IMR-90 (cell line): ENCODE results near the gene MTF1. TPM values are rescaled to one million over a fixed set of nuclear protein-coding genes. Genes with fewer than 3 reads are reported as not detected.

ENCODE experiments used
- ATAC-seq: fragments of 200-7000 bp; cut with Tn5 transposase; 2 replicates; pipeline ENCODE4 v1.9.1; 2020; ENCODE audit warnings: low read depth, mild to moderate bottlenecking, moderate library complexity
- BruUV-seq: library from RNA; stranded (reverse); fragments of 400-500 nt; replicated peaks from 2 replicates; lab custom pipeline; 2021; lab: Mats Ljungman, UMichigan
- CTCF ChIA-PET: fragments of 300-600 bp; formaldehyde crosslinking; extraction: SDS; loops from one replicate; lab custom pipeline; 2021; ENCODE audit warnings: antibody characterized with exemption; lab: Yijun Ruan, JAX
- POLR2A ChIA-PET: fragments of 300-600 bp; sonication (Branson Sonifier 250); formaldehyde crosslinking; loops from one replicate; lab custom pipeline; 2022; ENCODE audit warnings: antibody characterized with exemption; ENCODE audit not compliant: unreplicated experiment; lab: Charles Lee
- DNase-seq: peaks from one replicate; pipeline ENCODE4 v3.0.0; 2013
- H2AFZ ChIP-seq: replicated peaks from 2 replicates; pipeline ENCODE3; 2013; ENCODE audit warnings: low read length, mild to moderate bottlenecking; ENCODE audit not compliant: poor library complexity
- H2AK5ac ChIP-seq: 2 replicates; pipeline ENCODE4 v1.6.1; 2013; ENCODE audit warnings: low read depth, low read length, inconsistent platforms
- H2AK9ac ChIP-seq: replicated peaks from 2 replicates; pipeline ENCODE3; 2013; ENCODE audit warnings: mild to moderate bottlenecking, low read depth, low read length, moderate library complexity; ENCODE audit not compliant: poor library complexity
- H2BK120ac ChIP-seq: 2 replicates; pipeline ENCODE4 v1.6.1; 2013; ENCODE audit warnings: low read depth, low read length, inconsistent platforms
- H2BK15ac ChIP-seq: 3 replicates; pipeline ENCODE4 v1.6.1; 2013; ENCODE audit warnings: low read depth, low read length, inconsistent platforms
- H2BK20ac ChIP-seq: 2 replicates; pipeline ENCODE4 v1.6.1; 2013; ENCODE audit warnings: low read depth, mild to moderate bottlenecking, inconsistent platforms, low read length, moderate library complexity
- H2BK5ac ChIP-seq: 2 replicates; pipeline ENCODE4 v1.6.1; 2013; ENCODE audit warnings: mild to moderate bottlenecking, low read depth, low read length, inconsistent platforms; ENCODE audit not compliant: poor library complexity, severe bottlenecking
- H3K14ac ChIP-seq: replicated peaks from 2 replicates; pipeline ENCODE4 v1.6.1; 2013; ENCODE audit warnings: low read depth, low read length, inconsistent platforms
- H3K18ac ChIP-seq: 2 replicates; pipeline ENCODE4 v1.6.1; 2013; ENCODE audit warnings: low read depth, low read length, control low read depth
- H3K23ac ChIP-seq: 2 replicates; pipeline ENCODE4 v1.6.1; 2013; ENCODE audit warnings: low read depth, low read length, inconsistent platforms
- H3K27ac ChIP-seq: 2 replicates; pipeline ENCODE4 v1.5.1; 2013; ENCODE audit warnings: mild to moderate bottlenecking, control low read depth, low read length; ENCODE audit not compliant: insufficient read depth
- H3K27me3 ChIP-seq: 2 replicates; pipeline ENCODE4 v1.6.1; 2013; ENCODE audit warnings: low read length; ENCODE audit not compliant: control insufficient read depth, insufficient read depth
- H3K36me3 ChIP-seq: 2 replicates; pipeline ENCODE4 v1.6.1; 2013; ENCODE audit warnings: low read length, mixed read lengths; ENCODE audit not compliant: control insufficient read depth, insufficient read depth
- H3K4ac ChIP-seq: 2 replicates; pipeline ENCODE4 v1.6.1; 2013; ENCODE audit warnings: low read depth, low read length, inconsistent platforms
- H3K4me1 ChIP-seq: 2 replicates; pipeline ENCODE4 v1.6.1; 2013; ENCODE audit warnings: low read length, mixed read lengths; ENCODE audit not compliant: control insufficient read depth, insufficient read depth
- H3K4me2 ChIP-seq: 2 replicates; pipeline ENCODE4 v1.6.1; 2013; ENCODE audit warnings: low read depth, mild to moderate bottlenecking, control low read depth, low read length, moderate library complexity
- H3K4me3 ChIP-seq: 2 replicates; pipeline ENCODE4 v1.5.1; 2013; ENCODE audit warnings: low read depth, mild to moderate bottlenecking, control low read depth, low read length, moderate library complexity; ENCODE audit not compliant: insufficient read depth
- H3K56ac ChIP-seq: 2 replicates; pipeline ENCODE4 v1.6.1; 2013; ENCODE audit warnings: low read length, inconsistent platforms; ENCODE audit not compliant: insufficient read depth; ENCODE audit errors: extremely low read depth
- H3K79me1 ChIP-seq, 2 experiments: 2 replicates each; pipeline ENCODE4 v1.6.1; 2013; ENCODE audit warnings: low read length in 2 of 2, inconsistent platforms in 1 of 2, low read depth in 1 of 2
- H3K9ac ChIP-seq: 2 replicates; pipeline ENCODE4 v1.6.1; 2013; ENCODE audit warnings: low read depth, low read length, control low read depth
- H3K9me1 ChIP-seq: 2 replicates; pipeline ENCODE4 v1.6.1; 2013; ENCODE audit warnings: low read length, inconsistent platforms; ENCODE audit not compliant: insufficient read depth
- H3K9me3 ChIP-seq: 2 replicates; pipeline ENCODE4 v1.6.1; 2013; ENCODE audit warnings: low read length; ENCODE audit not compliant: control insufficient read depth, insufficient read depth
- H4K20me1 ChIP-seq: 2 replicates; pipeline ENCODE4 v1.6.1; 2013; ENCODE audit warnings: low read length, inconsistent platforms; ENCODE audit not compliant: insufficient read depth
- H4K5ac ChIP-seq: 2 replicates; pipeline ENCODE4 v1.6.1; 2013; ENCODE audit warnings: mild to moderate bottlenecking, low read depth, low read length, control low read depth
- H4K8ac ChIP-seq, 2 experiments: 2 replicates each; pipeline ENCODE4 v1.6.1; 2013; ENCODE audit warnings: low read depth in 2 of 2, low read length in 2 of 2, control low read depth in 1 of 2, inconsistent platforms in 1 of 2
- H4K91ac ChIP-seq: 2 replicates; pipeline ENCODE4 v1.6.1; 2013; ENCODE audit warnings: low read depth, low read length, inconsistent platforms; ENCODE audit not compliant: insufficient read depth
- CEBPB ChIP-seq: IDR thresholded peaks from 2 replicates; pipeline ENCODE4 v1.6.1; 2012; ENCODE audit warnings: low read depth, low read length, improper control_type of control experiment
- CHD1 ChIP-seq: IDR thresholded peaks from 2 replicates; pipeline ENCODE4 v1.6.1; 2012; ENCODE audit warnings: low read depth, low read length, improper control_type of control experiment
- MAFK ChIP-seq: IDR thresholded peaks from 2 replicates; pipeline ENCODE4 v1.6.1; 2012; ENCODE audit warnings: low read depth, low read length, improper control_type of control experiment
- MAZ ChIP-seq: IDR thresholded peaks from 2 replicates; pipeline ENCODE4 v1.6.1; 2012; ENCODE audit warnings: low read depth, mild to moderate bottlenecking, low read length, improper control_type of control experiment, moderate library complexity, borderline replicate concordance
- NFE2L2 ChIP-seq: fragments of 150-350 bp; IDR thresholded peaks from 2 replicates; pipeline ENCODE4 v1.6.1; 2016; ENCODE audit warnings: low read depth, mild to moderate bottlenecking, low read length
- POLR2A ChIP-seq: IDR thresholded peaks from 2 replicates; pipeline ENCODE4 v1.6.1; 2012; ENCODE audit warnings: mild to moderate bottlenecking, low read depth, low read length
- RCOR1 ChIP-seq: IDR thresholded peaks from 2 replicates; pipeline ENCODE4 v1.6.1; 2012; ENCODE audit warnings: mild to moderate bottlenecking, low read length, improper control_type of control experiment; ENCODE audit not compliant: insufficient replicate concordance
- WGBS, 2 experiments: methylation state at CpG; one replicate each; pipeline versions ENCODE4 v1.1.5 to v1.1.7; 2013; ENCODE audit warnings: missing lambda C conversion rate in 2 of 2; ENCODE audit not compliant: insufficient read length in 1 of 2; ENCODE audit errors: extremely low coverage in 2 of 2; 5-methylcytosine and 5-hydroxymethylcytosine counted together
- dilution Hi-C: fragments of 300-500 bp; cut with HindIII; formaldehyde crosslinking; loops from one replicate; pipeline ENCODE4 v1.14.3; 2018; ENCODE audit warnings: low sequenced_read_pairs; ENCODE audit not compliant: unreplicated experiment
- in situ Hi-C: fragments of 300-500 bp; cut with MboI; formaldehyde crosslinking; loops from 3 replicates; pipeline ENCODE4 v1.14.3; 2019; ENCODE audit warnings: low sequenced_read_pairs, inconsistent platforms, mixed read lengths
- intact Hi-C: fragments of 100-400 bp; cut with micrococcal nuclease; formaldehyde crosslinking; loops from 2 replicates; pipeline ENCODE4 v1.10.0; 2022
- polyA plus RNA-seq, 3 experiments: library from polyadenylated mRNA; depleted of rRNA; stranded (reverse); fragments of >200 nt; gene quantifications; 2 replicates each; pipeline ENCODE4 v1.2.3, GENCODE V29; 2012; ENCODE audit warnings: low replicate concordance in 1 of 3
- total RNA-seq: library from RNA; depleted of rRNA; stranded (reverse); fragments of >200 nt; gene quantifications from 2 replicates; pipeline ENCODE4 v1.2.3, GENCODE V29; 2012

Gene MTF1
- total and polyA plus RNA-seq, 2 of the 4 experiments (the other 2 are of a cell fraction) = 2.3 to 4.7 TPM

- H3K79me1 ChIP-seq = no peaks in the 10 kb centered on the region
- no peak overlapping the region for H2BK120ac ChIP-seq
- H2AK9ac ChIP-seq = no peak overlapping the region
- no peak overlapping the region for H2BK20ac ChIP-seq
- no peak overlapping the region for H3K9ac ChIP-seq
- H3K27ac ChIP-seq = no peak overlapping the region
- ATAC-seq (no peak), DNase-seq (no peak)
- H4K20me1 ChIP-seq = no peaks in the 10 kb centered on the region
- TF ChIP-seq MAFK = no peak
- no peak for TF ChIP-seq POLR2A
- no peak for TF ChIP-seq NFE2L2
- no peak for TF ChIP-seq CEBPB
- no peak for TF ChIP-seq RCOR1
- no peak for TF ChIP-seq MAZ
- TF ChIP-seq CHD1 = no peak
- intact Hi-C loops (no loop called here), dilution Hi-C loops (no loop called here), in situ Hi-C loops (no loop called here)
- H2BK5ac ChIP-seq = no peak overlapping the region
- H3K4ac ChIP-seq = no peak overlapping the region
- H2AK5ac ChIP-seq = no peak overlapping the region
- H2BK15ac ChIP-seq = no peak overlapping the region
- H4K5ac ChIP-seq = no peak overlapping the region
- no peak overlapping the region for H4K8ac ChIP-seq
- no peaks in the 10 kb centered on the region for H3K4me1 ChIP-seq
- no peak overlapping the region for H3K56ac ChIP-seq
- no peak overlapping the region for H3K4me2 ChIP-seq
- no peak overlapping the region for H3K14ac ChIP-seq
- no peak overlapping the region for H3K4me3 ChIP-seq
- H3K36me3 ChIP-seq = no peaks in the 10 kb centered on the region
- POLR2A ChIA-PET = no interaction called here
- CTCF ChIA-PET = no interaction called here
- H3K9me1 ChIP-seq = no peaks in the 10 kb centered on the region
- no peak overlapping the region for H3K23ac ChIP-seq
- H3K27me3 ChIP-seq = peaks cover 5% of the 10 kb centered on the region; the same call in 1 of the 2 replicates
- no peak overlapping the region for H3K18ac ChIP-seq
- H2AFZ ChIP-seq = no peak overlapping the region
- no peak overlapping the region for H4K91ac ChIP-seq
- BruUV-seq = no TSS peak
- H3K9me3 ChIP-seq = no peaks in the 10 kb centered on the region
- WGBS, 2 experiments = 40% methylated on average over 1 of the region's 3 CpGs; no CpG with 5 or more reads in 1 of the 2 experiments
These were observed 80.7 kb downstream of the MTF1 start for GRCh38 chr1:37778654-37779053.
